Trophoblast cell (in vitro differentiated cells and primary cell): ENCODE data around the gene ZNF516.

Experiments used
- DNase-seq, 2 donors: peaks; one replicate each; pipeline ENCODE4 v3.0.0-alpha.2; 2016
- H2AFZ ChIP-seq: 2 replicates; pipeline ENCODE4 v1.6.1; 2013; ENCODE audit warnings: low read length, moderate library complexity, mild to moderate bottlenecking; ENCODE audit not compliant: insufficient read depth, poor library complexity
- H2AK5ac ChIP-seq: 2 replicates; pipeline ENCODE4 v1.6.1; 2013; ENCODE audit warnings: mild to moderate bottlenecking, low read length
- H2BK120ac ChIP-seq: 2 replicates; pipeline ENCODE4 v1.6.1; 2013; ENCODE audit warnings: low read length, mild to moderate bottlenecking, moderate library complexity; ENCODE audit not compliant: insufficient read depth, poor library complexity
- H2BK12ac ChIP-seq: 2 replicates; pipeline ENCODE4 v1.6.1; 2013; ENCODE audit warnings: mild to moderate bottlenecking, low read length, moderate library complexity
- H2BK5ac ChIP-seq: 2 replicates; pipeline ENCODE4 v1.6.1; 2013; ENCODE audit warnings: low read length, low read depth, moderate library complexity, mild to moderate bottlenecking; ENCODE audit not compliant: poor library complexity
- H3K14ac ChIP-seq: 2 replicates; pipeline ENCODE4 v1.6.1; 2013; ENCODE audit warnings: mild to moderate bottlenecking, low read length
- H3K18ac ChIP-seq: 2 replicates; pipeline ENCODE4 v1.6.1; 2013; ENCODE audit warnings: mild to moderate bottlenecking, low read length
- H3K23ac ChIP-seq: 2 replicates; pipeline ENCODE4 v1.6.1; 2013; ENCODE audit warnings: low read length
- H3K27ac ChIP-seq: 2 replicates; pipeline ENCODE4 v1.5.1; 2013; ENCODE audit warnings: low read depth, mild to moderate bottlenecking, inconsistent platforms, low read length, moderate library complexity
- H3K27me3 ChIP-seq: 2 replicates; pipeline ENCODE4 v1.6.1; 2013; ENCODE audit warnings: inconsistent platforms, mild to moderate bottlenecking, low read length, moderate library complexity; ENCODE audit not compliant: insufficient read depth
- H3K36me3 ChIP-seq, 2 experiments: 1 replicate in 1 of 2; 2 replicates in 1 of 2; pipeline ENCODE4 v1.6.1; 2013; ENCODE audit warnings: low read length in 2 of 2, mild to moderate bottlenecking in 2 of 2, moderate library complexity in 1 of 2; ENCODE audit not compliant: insufficient read depth in 2 of 2, control insufficient read depth in 1 of 2
- H3K4ac ChIP-seq: 2 replicates; pipeline ENCODE4 v1.6.1; 2013; ENCODE audit warnings: low read depth, mild to moderate bottlenecking, low read length, moderate library complexity
- H3K4me1 ChIP-seq, 2 experiments: 1 replicate in 1 of 2; 2 replicates in 1 of 2; pipeline ENCODE4 v1.6.1; 2013; ENCODE audit warnings: low read length in 2 of 2, mild to moderate bottlenecking in 2 of 2, moderate library complexity in 1 of 2; ENCODE audit not compliant: insufficient read depth in 2 of 2, control insufficient read depth in 1 of 2
- H3K4me2 ChIP-seq: 2 replicates; pipeline ENCODE4 v1.6.1; 2013; ENCODE audit warnings: inconsistent platforms, mild to moderate bottlenecking, low read length, moderate library complexity
- H3K4me3 ChIP-seq: 2 replicates; pipeline ENCODE4 v1.5.1; 2013; ENCODE audit warnings: mild to moderate bottlenecking, low read depth, low read length, inconsistent platforms
- H3K79me1 ChIP-seq: one replicate; pipeline ENCODE4 v1.6.1; 2013; ENCODE audit warnings: low read length
- H3K79me2 ChIP-seq: 2 replicates; pipeline ENCODE4 v1.6.1; 2013; ENCODE audit warnings: low read length, mild to moderate bottlenecking; ENCODE audit not compliant: control insufficient read depth, insufficient read depth, poor library complexity
- H3K9ac ChIP-seq: 2 replicates; pipeline ENCODE4 v1.6.1; 2013; ENCODE audit warnings: mild to moderate bottlenecking, low read length
- H3K9me3 ChIP-seq: 2 replicates; pipeline ENCODE4 v1.6.1; 2013; ENCODE audit warnings: low read depth, mild to moderate bottlenecking, control low read depth, inconsistent platforms, low read length; ENCODE audit not compliant: insufficient read depth
- H4K12ac ChIP-seq: 2 replicates; pipeline ENCODE4 v1.6.1; 2013; ENCODE audit warnings: low read depth, mild to moderate bottlenecking, low read length, moderate library complexity
- H4K8ac ChIP-seq: 2 replicates; pipeline ENCODE4 v1.6.1; 2013; ENCODE audit warnings: low read depth, mild to moderate bottlenecking, low read length, moderate library complexity
- H4K91ac ChIP-seq: one replicate; pipeline ENCODE4 v1.6.1; 2013; ENCODE audit warnings: low read depth, mild to moderate bottlenecking, low read length, moderate library complexity
- WGBS: extraction: QIAGEN DNeasy Blood & Tissue Kit; methylation state at CpG from one replicate; pipeline ENCODE4 v1.1.7; 2013; ENCODE audit warnings: missing lambda C conversion rate; ENCODE audit not compliant: insufficient read length, insufficient coverage; ENCODE audit errors: extremely low coverage; 5-methylcytosine and 5-hydroxymethylcytosine counted together

ZNF516 gene

GRCh38 chr18:76350134-76351025 is 144.7 kb downstream of the ZNF516 start:
- no peak overlapping the region for H3K14ac ChIP-seq
- peaks cover 0 to 3% of the 10 kb centered on the region in 2 experiments for H3K4me1 ChIP-seq
- no peak overlapping the region for H3K4ac ChIP-seq
- no peak overlapping the region for H2AK5ac ChIP-seq
- no peak overlapping the region for H2AFZ ChIP-seq
- H3K79me2 ChIP-seq, result no peaks in the 10 kb centered on the region
- DNase-seq, result no peak
- H4K8ac ChIP-seq, result no peak overlapping the region
- no peak overlapping the region for H4K91ac ChIP-seq
- H3K79me1 ChIP-seq, result no peaks in the 10 kb centered on the region
- H3K36me3 ChIP-seq, result peaks cover 0 to 2% of the 10 kb centered on the region in 2 experiments
- H3K9ac ChIP-seq, result no peak overlapping the region
- no peak overlapping the region for H3K27ac ChIP-seq
- no peak overlapping the region for H3K4me3 ChIP-seq
- H2BK120ac ChIP-seq, result no peak overlapping the region
- no peaks in the 10 kb centered on the region for H3K27me3 ChIP-seq
- no peak overlapping the region for H2BK12ac ChIP-seq
- H3K4me2 ChIP-seq, result no peak overlapping the region
- H3K23ac ChIP-seq, result no peak overlapping the region
- no peak overlapping the region for H2BK5ac ChIP-seq
- no peak overlapping the region for H4K12ac ChIP-seq
- peaks cover 2% of the 10 kb centered on the region for H3K9me3 ChIP-seq
- no peak overlapping the region for H3K18ac ChIP-seq
- WGBS, result no CpG with 5 or more reads among the region's 54 CpGs

GRCh38 chr18:76349067-76349715 is 145.9 kb downstream of the ZNF516 start:
- H3K36me3 ChIP-seq, result peaks cover 0 to 2% of the 10 kb centered on the region in 2 experiments
- H3K4me3 ChIP-seq, result no peak overlapping the region
- no peak overlapping the region for H3K23ac ChIP-seq
- no peak overlapping the region for H3K14ac ChIP-seq
- H2AK5ac ChIP-seq, result no peak overlapping the region
- no peaks in the 10 kb centered on the region for H3K27me3 ChIP-seq
- no peak overlapping the region for H4K12ac ChIP-seq
- peaks cover 2% of the 10 kb centered on the region for H3K9me3 ChIP-seq
- WGBS, result no CpG with 5 or more reads among the region's 29 CpGs
- peak; percentile 29 to 91 for DNase-seq
- no peak overlapping the region for H4K91ac ChIP-seq
- no peak overlapping the region for H4K8ac ChIP-seq
- H3K18ac ChIP-seq, result no peak overlapping the region
- H3K79me2 ChIP-seq, result no peaks in the 10 kb centered on the region
- no peak overlapping the region for H2BK120ac ChIP-seq
- H3K27ac ChIP-seq, result no peak overlapping the region
- H3K79me1 ChIP-seq, result no peaks in the 10 kb centered on the region
- H2AFZ ChIP-seq, result no peak overlapping the region
- no peak overlapping the region for H3K4ac ChIP-seq
- no peak overlapping the region for H2BK5ac ChIP-seq
- H3K4me2 ChIP-seq, result peak overlapping the region; percentile 59
- no peak overlapping the region for H3K9ac ChIP-seq
- H2BK12ac ChIP-seq, result no peak overlapping the region
- peaks cover 0 to 3% of the 10 kb centered on the region in 2 experiments for H3K4me1 ChIP-seq

GRCh38 chr18:76348267-76349066 is 146.6 kb downstream of the ZNF516 start:
- Histone ChIP-seq H4K8ac (no peak overlapping the region), H3K27ac (no peak overlapping the region), H2BK12ac (no peak overlapping the region), H3K9ac (no peak overlapping the region), H3K79me2 (no peaks in the 10 kb centered on the region), H2AFZ (no peak overlapping the region), H3K4me2 (peak overlapping the region; percentile 59), H2BK120ac (no peak overlapping the region), H3K27me3 (no peaks in the 10 kb centered on the region), H2AK5ac (no peak overlapping the region), H3K36me3 (no peaks in the 10 kb centered on the region), H3K23ac (no peak overlapping the region), H3K4me1 (peaks cover 0 to 3% of the 10 kb centered on the region in 2 experiments), H3K9me3 (peaks cover 2% of the 10 kb centered on the region), H3K79me1 (no peaks in the 10 kb centered on the region), H3K14ac (no peak overlapping the region), H3K18ac (no peak overlapping the region), H3K4ac (no peak overlapping the region), H4K12ac (no peak overlapping the region), H4K91ac (no peak overlapping the region), H2BK5ac (no peak overlapping the region), H3K4me3 (no peak overlapping the region)
- WGBS, result no CpG with 5 or more reads among the region's 27 CpGs
- DNase-seq, result no peak

- WGBS, result no CpG with 5 or more reads among the region's 7 CpGs
- H2AK5ac ChIP-seq, result no peak overlapping the region
- no peak overlapping the region for H2BK5ac ChIP-seq
- no peaks in the 10 kb centered on the region for H3K36me3 ChIP-seq
- H4K91ac ChIP-seq, result no peak overlapping the region
- H3K14ac ChIP-seq, result no peak overlapping the region
- no peak overlapping the region for H3K27ac ChIP-seq
- no peak overlapping the region for H3K4ac ChIP-seq
- no peak overlapping the region for H2AFZ ChIP-seq
- H3K18ac ChIP-seq, result no peak overlapping the region
- H3K79me1 ChIP-seq, result no peaks in the 10 kb centered on the region
- H3K9me3 ChIP-seq, result no peaks in the 10 kb centered on the region
- H2BK120ac ChIP-seq, result no peak overlapping the region
- no peak for DNase-seq
- no peak overlapping the region for H4K12ac ChIP-seq
- no peaks in the 10 kb centered on the region for H3K27me3 ChIP-seq
- H4K8ac ChIP-seq, result no peak overlapping the region
- H3K79me2 ChIP-seq, result no peaks in the 10 kb centered on the region
- no peak overlapping the region for H3K4me3 ChIP-seq
- H3K23ac ChIP-seq, result no peak overlapping the region
- no peak overlapping the region for H3K9ac ChIP-seq
- H2BK12ac ChIP-seq, result no peak overlapping the region
- no peak overlapping the region for H3K4me2 ChIP-seq
- H3K4me1 ChIP-seq, result peaks cover 0 to 3% of the 10 kb centered on the region in 2 experiments
These were observed 147.7 kb downstream of the ZNF516 start for GRCh38 chr18:76347341-76347740.
